NB4 (cell line): ENCODE results near the gene PKDCC.
A peak's percentile ranks its signal among the peaks of the same experiment; 100 is the strongest.

Experiments used
- DNase-seq: peaks from one replicate; pipeline ENCODE4 v3.0.0; 2010; ENCODE audit warnings: low read depth
- H3K4me3 ChIP-seq: one replicate; pipeline ENCODE4 v1.5.1; 2011; ENCODE audit warnings: mild to moderate bottlenecking, low read depth, low read length, moderate library complexity
- CTCF ChIP-seq: IDR thresholded peaks from one replicate; pipeline ENCODE4 v1.5.1; 2012; ENCODE audit warnings: low read depth, low read length
- MYC ChIP-seq: IDR thresholded peaks from 2 replicates; pipeline ENCODE4 v1.6.1; 2011; ENCODE audit warnings: low read depth, low read length
- POLR2A ChIP-seq: IDR thresholded peaks from 2 replicates; pipeline ENCODE4 v1.6.1; 2011; ENCODE audit warnings: mild to moderate bottlenecking; ENCODE audit not compliant: insufficient read length; ENCODE audit errors: extremely low read depth
- TF ChIP-seq, protein P1 (sequence below): IDR thresholded peaks from 2 replicates; pipeline ENCODE4 v1.6.1; 2011; ENCODE audit warnings: low read depth, low read length

Gene PKDCC

DNA sequence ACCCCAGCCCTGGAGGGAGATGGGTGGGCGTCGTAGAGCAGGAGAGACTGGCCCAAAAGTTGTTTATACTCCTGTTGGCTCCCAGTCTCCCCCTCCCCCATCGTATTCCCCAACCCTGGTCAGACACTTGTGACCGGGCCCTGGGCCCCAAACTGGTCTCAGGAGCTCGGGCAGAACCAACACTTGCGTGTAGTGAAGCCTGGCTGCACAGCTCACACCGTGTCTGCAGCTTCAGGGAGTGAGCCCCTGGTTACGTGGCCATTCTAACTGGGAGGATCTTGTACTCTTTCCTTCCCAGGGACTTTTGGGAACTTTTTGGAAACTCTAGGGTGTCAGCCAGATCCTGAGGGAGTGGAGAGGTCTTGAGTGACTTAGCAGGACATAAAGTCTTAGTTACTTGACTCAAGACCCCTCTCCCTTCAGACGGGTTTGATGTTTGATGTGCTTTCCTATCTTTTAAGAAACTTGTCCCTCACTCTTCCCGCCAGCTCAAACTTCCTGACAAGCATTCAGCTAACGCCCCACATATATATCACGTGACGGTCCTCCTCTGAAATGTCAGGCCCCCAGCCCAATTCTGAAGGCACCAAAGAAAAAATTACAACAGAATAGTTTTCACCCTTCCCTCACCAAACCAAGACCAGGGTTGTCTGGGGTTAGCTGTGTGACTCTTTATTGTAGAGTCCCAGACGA is 2.3 kb downstream of the PKDCC start:
- no peak for DNase-seq
- no peak overlapping the region for H3K4me3 ChIP-seq
- no peak for TF ChIP-seq MYC

- no peak overlapping the region for H3K4me3 ChIP-seq
- DNase-seq = no peak
- TF ChIP-seq CTCF = no peak
- no peak for TF ChIP-seq MYC
- no peak for TF ChIP-seq POLR2A
- TF ChIP-seq, protein P1, sequence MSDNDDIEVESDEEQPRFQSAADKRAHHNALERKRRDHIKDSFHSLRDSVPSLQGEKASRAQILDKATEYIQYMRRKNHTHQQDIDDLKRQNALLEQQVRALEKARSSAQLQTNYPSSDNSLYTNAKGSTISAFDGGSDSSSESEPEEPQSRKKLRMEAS = no peak
These were observed 3.1 kb downstream of the PKDCC start for GRCh38 chr2:42050703-42051542.

- H3K4me3 ChIP-seq = no peak overlapping the region
- TF ChIP-seq, protein P1 = no peak
- no peak for TF ChIP-seq MYC
- no peak for TF ChIP-seq POLR2A
- TF ChIP-seq CTCF = no peak
- no peak for DNase-seq
These were observed 3.9 kb downstream of the PKDCC start for GRCh38 chr2:42051543-42052235.

- peak; percentile 21 for DNase-seq
These were observed 5.1 kb downstream of the PKDCC start for GRCh38 chr2:42052702-42053481.

DNA sequence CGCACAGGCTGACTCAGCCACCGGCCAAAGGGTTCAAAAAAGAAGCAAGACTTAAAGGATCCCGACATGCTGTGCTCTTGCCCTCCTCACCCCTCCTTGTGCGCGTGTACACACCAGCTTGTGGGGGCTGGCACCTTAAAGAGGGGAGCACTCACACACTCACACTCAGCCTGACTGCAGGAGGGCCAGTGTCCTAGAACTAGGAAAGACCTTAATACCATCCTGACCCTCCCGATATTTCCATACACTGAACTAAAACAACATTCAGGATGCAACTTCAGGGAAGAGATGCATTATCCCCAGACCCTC is 5.6 kb downstream of the PKDCC start:
- TF ChIP-seq CTCF = no peak
- H3K4me3 ChIP-seq = no peak overlapping the region
- no peak for DNase-seq

More at GRCh38 chr2:42052702-42053481, 5.1 kb downstream of the PKDCC start:
- TF ChIP-seq POLR2A (no peak), CTCF (no peak), MYC (no peak)
- TF ChIP-seq, protein P1 = no peak
- no peak overlapping the region for H3K4me3 ChIP-seq

- DNase-seq = no peak
- TF ChIP-seq, protein P1 = no peak
- TF ChIP-seq POLR2A = no peak
- TF ChIP-seq CTCF = no peak
- no peak for TF ChIP-seq MYC
- no peak overlapping the region for H3K4me3 ChIP-seq
These were observed 6.2 kb downstream of the PKDCC start for GRCh38 chr2:42053791-42054701.
